Measurements from ENCODE around the gene RGS5.

- no peak for TF ChIP-seq CTCF (IDR thresholded peaks at IDR 0.05)
- TF ChIP-seq POLR2A (IDR thresholded peaks at IDR 0.05) = no peak
Observed at GRCh38 chr1:163197022-163197421, 5.7 kb downstream of the RGS5 start.
